Measurements from ENCODE around the gene KIF6. TPM values are rescaled to one million over a fixed set of nuclear protein-coding genes. Genes with fewer than 3 reads are reported as not detected.

KIF6 gene
- total and polyA plus RNA-seq, 2 of the 8 experiments (the other 6 are each of a cell fraction or from before 2014, with no cell fraction given), result 0.53 to 0.65 TPM

DNA sequence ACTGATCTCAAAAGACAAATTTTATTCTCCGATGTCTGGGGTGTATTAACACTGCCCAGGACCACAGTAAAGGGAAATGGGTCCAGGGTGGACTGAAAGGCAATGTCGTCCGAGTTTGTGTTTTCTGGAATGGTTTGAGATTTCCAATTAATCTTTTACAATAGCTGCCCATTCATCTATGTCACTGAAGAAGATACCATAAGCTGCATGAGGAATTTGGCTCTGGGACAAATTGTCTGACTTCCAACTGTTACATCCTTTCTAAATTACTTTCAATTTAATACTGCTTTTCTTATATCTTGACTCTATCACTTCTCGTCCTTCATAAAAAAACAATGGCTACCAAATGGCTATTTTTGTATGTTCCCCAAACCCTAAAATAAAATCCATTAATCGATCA, 272.0 kb downstream of the KIF6 start:
- no peak for FAIRE-seq
- no peaks in the 10 kb centered on the region for H3K4me1 ChIP-seq (replicated peaks in 1 of 4; ENCODE audit: control insufficient read depth in 3 of 4, insufficient read depth in 4 of 4, low read length in 3 of 4)
- H2BK15ac ChIP-seq (ENCODE audit: low read length), result no peak overlapping the region
- no peak overlapping the region for H3K23ac ChIP-seq (ENCODE audit: insufficient read length)
- no peak overlapping the region for H4K91ac ChIP-seq (replicated peaks; ENCODE audit: insufficient read length, low read length)
- H2AK5ac ChIP-seq (ENCODE audit: low read depth, low read length), result no peak overlapping the region
- no peak overlapping the region for H4K5ac ChIP-seq (ENCODE audit: insufficient read length, low read depth, low read length)
- no peaks in the 10 kb centered on the region for H3K79me1 ChIP-seq (ENCODE audit: low read depth, low read length)
- no peak for DNase-seq (ENCODE audit: low read depth in 1 of 2, low spot score in 2 of 2)
- 0 out of 4 replicates have a peak, but pooled peaks cover 0 to 2% of the 10 kb centered on the region in 2 experiments for H3K9me3 ChIP-seq (ENCODE audit: insufficient read depth in 2 of 2, low read depth in 1 of 2, low read length in 1 of 2)
- H4K20me1 ChIP-seq (replicated peaks in 1 of 2; ENCODE audit: control insufficient read depth in 1 of 2, insufficient read depth in 2 of 2, low read length in 2 of 2), result no peaks in the 10 kb centered on the region
- no peak overlapping the region for H3K9ac ChIP-seq (replicated peaks in 1 of 4; ENCODE audit: extremely low read depth in 1 of 4, low read depth in 3 of 4, low read length in 3 of 4)
- no peak overlapping the region for H2BK120ac ChIP-seq (replicated peaks; ENCODE audit: low read depth, low read length)
- ChIA-PET CTCF (ENCODE audit: partially characterized antibody) (no interaction called here), POLR2A (ENCODE audit: partially characterized antibody) (no interaction called here)
- no peak overlapping the region for H3K4me3 ChIP-seq (ENCODE audit: extremely low read depth in 1 of 4, insufficient read depth in 2 of 4, low read depth in 3 of 4, low read length in 4 of 4)
- no peaks in the 10 kb centered on the region for H3K27me3 ChIP-seq (replicated peaks in 1 of 4; ENCODE audit: control insufficient read depth in 3 of 4, extremely low read depth in 1 of 4, insufficient read depth in 3 of 4, low read length in 3 of 4)
- H4K8ac ChIP-seq (ENCODE audit: extremely low read depth, insufficient read depth, low read length), result no peak overlapping the region
- H3K36me3 ChIP-seq (ENCODE audit: control insufficient read depth in 2 of 4, insufficient read depth in 4 of 4, low read length in 3 of 4), result no peaks in the 10 kb centered on the region; a peak in 1 of 8 replicates
- H2AFZ ChIP-seq (ENCODE audit: low read length), result no peak overlapping the region
- no peak overlapping the region for H3K4me2 ChIP-seq (ENCODE audit: insufficient read depth in 1 of 2, low read depth in 2 of 2, low read length in 2 of 2)
- 90% methylated on average over 5 of the region's 5 CpGs; no CpG with 5 or more reads in 1 of the 2 experiments for WGBS, 2 experiments (ENCODE audit: extremely low coverage in 1 of 2, insufficient coverage in 1 of 2, insufficient read length in 1 of 2, insufficient replicate concordance in 2 of 2, low coverage in 1 of 2, low lambda C conversion rate in 2 of 2, missing lambda C conversion rate in 1 of 2)
- H3K27ac ChIP-seq (ENCODE audit: low read depth, low read length), result no peak overlapping the region
- H2BK12ac ChIP-seq (ENCODE audit: low read depth, low read length), result no peak overlapping the region
- H3K23me2 ChIP-seq (ENCODE audit: low read depth, low read length), result no peaks in the 10 kb centered on the region
- no peak overlapping the region for H3K18ac ChIP-seq (ENCODE audit: extremely low read depth, low read length)
- H2BK5ac ChIP-seq (ENCODE audit: low read depth, low read length), result no peak overlapping the region
- H3K56ac ChIP-seq (replicated peaks; ENCODE audit: insufficient read length, low read depth, low read length), result no peak overlapping the region
- H3K4ac ChIP-seq (replicated peaks; ENCODE audit: insufficient read length, low read depth, low read length), result no peak overlapping the region
- H3K79me2 ChIP-seq (ENCODE audit: control insufficient read depth in 1 of 2, insufficient read depth in 2 of 2, low read length in 2 of 2), result no peaks in the 10 kb centered on the region
- H3K14ac ChIP-seq (ENCODE audit: insufficient read length), result no peak overlapping the region
- H2BK20ac ChIP-seq (ENCODE audit: low read length), result no peak overlapping the region
- TF ChIP-seq MAFK (IDR thresholded peaks at IDR 0.05; ENCODE audit: low read depth, low read length) (no peak), SP1 (IDR thresholded peaks at IDR 0.05; ENCODE audit: low read depth, low read length) (no peak), SIN3A (conservative IDR thresholded peaks at IDR 0.05 in 1 of 2, IDR thresholded peaks at IDR 0.05 in 1 of 2; ENCODE audit: low read depth in 1 of 2, low read length in 2 of 2) (no peak), CHD2 (IDR thresholded peaks at IDR 0.05; ENCODE audit: low read length) (no peak)

Data from H1 (cell line).